Measurements from ENCODE around the gene NEK10. TPM values are rescaled to one million over a fixed set of nuclear protein-coding genes. Genes with fewer than 3 reads are reported as not detected.

NEK10 gene
- total and polyA plus RNA-seq, 2 of the 13 experiments (the other 11 are each of a cell fraction or from before 2014, with no cell fraction given) = 2.8 to 14.2 TPM

DNA sequence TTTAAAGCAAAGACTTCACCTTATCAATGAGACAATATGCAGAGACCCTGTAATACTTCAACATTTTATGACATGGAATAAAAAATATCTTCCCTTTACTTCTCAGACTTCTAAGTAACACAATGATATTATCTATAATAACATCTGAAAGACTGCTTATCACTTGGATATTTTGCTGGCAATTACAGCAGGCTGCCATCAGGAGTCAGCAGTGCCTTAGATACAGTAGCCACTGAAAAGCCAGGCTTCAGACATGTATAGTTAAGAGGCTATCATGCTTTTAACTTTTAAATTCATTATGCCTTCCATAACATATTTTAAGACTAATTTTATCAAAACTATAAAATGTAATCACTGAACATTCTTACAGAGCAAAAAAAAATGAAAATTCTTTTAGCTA lies 227.5 kb downstream of the NEK10 start (continued):
- TF ChIP-seq GATAD1 (CRISPR knock-in tag; IDR thresholded peaks at IDR 0.05) = no peak
- no peak for TF ChIP-seq SRSF4 (IDR thresholded peaks at IDR 0.05; ENCODE audit: low read depth, low read length, poor library complexity, severe bottlenecking)

DNA sequence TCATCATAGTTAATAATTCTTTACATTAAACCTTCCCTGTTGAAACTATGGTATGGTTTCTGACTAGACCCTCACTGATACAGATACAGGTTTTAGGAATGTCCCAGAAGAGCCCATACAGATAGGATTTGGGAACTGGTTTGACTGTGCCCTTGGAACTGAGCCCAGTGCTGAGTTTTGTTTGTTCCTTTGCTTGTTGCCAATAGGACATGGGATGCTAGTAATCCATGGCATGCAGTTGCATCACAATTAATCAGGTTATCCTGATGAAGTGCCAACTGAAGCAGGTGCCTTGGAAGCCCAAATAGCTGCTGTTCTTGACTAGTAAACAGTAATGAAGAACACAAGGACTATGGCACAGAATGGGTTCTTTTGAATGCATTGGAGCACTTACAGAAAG lies 230.6 kb downstream of the NEK10 start:
- H3K4me3 ChIP-seq (replicated peaks in 1 of 3; ENCODE audit: insufficient read depth in 1 of 3, low read depth in 2 of 3, low read length in 3 of 3) = no peak overlapping the region
- DNase-seq (ENCODE audit: low spot score) (no peak), ATAC-seq (no peak), FAIRE-seq (no peak)
- H3K4me1 ChIP-seq (ENCODE audit: insufficient read depth, low read length) = peaks cover 4% of the 10 kb centered on the region; the same call in 1 of the 2 replicates
- no peak overlapping the region for H3K27ac ChIP-seq (ENCODE audit: extremely low read length, insufficient read depth, low read length)
- H3K27me3 ChIP-seq (ENCODE audit: control insufficient read depth in 1 of 2, insufficient read depth in 2 of 2, low read length in 2 of 2) = no peaks in the 10 kb centered on the region
- POLR2A ChIA-PET = no interaction called here
- no TSS peak for BruUV-seq (replicated peaks)
- intact Hi-C loops (cut with micrococcal nuclease; ENCODE audit: unreplicated experiment) = loop anchor here (10.0 kb wide), 1 partner anchor 516 kb away; no protein-coding TSS in a partner anchor
- H3K9ac ChIP-seq (ENCODE audit: insufficient read depth, low read depth, low read length) = no peak overlapping the region
- TF ChIP-seq, protein P1, sequence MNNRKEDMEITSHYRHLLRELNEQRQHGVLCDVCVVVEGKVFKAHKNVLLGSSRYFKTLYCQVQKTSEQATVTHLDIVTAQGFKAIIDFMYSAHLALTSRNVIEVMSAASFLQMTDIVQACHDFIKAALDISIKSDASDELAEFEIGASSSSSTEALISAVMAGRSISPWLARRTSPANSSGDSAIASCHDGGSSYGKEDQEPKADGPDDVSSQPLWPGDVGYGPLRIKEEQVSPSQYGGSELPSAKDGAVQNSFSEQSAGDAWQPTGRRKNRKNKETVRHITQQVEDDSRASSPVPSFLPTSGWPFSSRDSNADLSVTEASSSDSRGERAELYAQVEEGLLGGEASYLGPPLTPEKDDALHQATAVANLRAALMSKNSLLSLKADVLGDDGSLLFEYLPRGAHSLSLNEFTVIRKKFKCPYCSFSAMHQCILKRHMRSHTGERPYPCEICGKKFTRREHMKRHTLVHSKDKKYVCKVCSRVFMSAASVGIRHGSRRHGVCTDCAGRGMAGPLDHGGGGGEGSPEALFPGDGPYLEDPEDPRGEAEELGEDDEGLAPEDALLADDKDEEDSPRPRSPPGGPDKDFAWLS (CRISPR knock-in tag; IDR thresholded peaks at IDR 0.05; ENCODE audit: borderline replicate concordance) = no peak
- TF ChIP-seq MYNN (CRISPR knock-in tag; IDR thresholded peaks at IDR 0.05; ENCODE audit: low read depth) = no peak
- no peaks in the 10 kb centered on the region for H4K20me1 ChIP-seq (ENCODE audit: insufficient read depth, low read length)
- no peaks in the 10 kb centered on the region; a peak in 1 of 5 replicates for H3K36me3 ChIP-seq (replicated peaks in 1 of 2; ENCODE audit: control insufficient read depth in 1 of 2, insufficient read depth in 2 of 2, low read length in 2 of 2)
- H3K9me3 ChIP-seq (ENCODE audit: low read length) = peaks cover 5% of the 10 kb centered on the region; the same call in 1 of the 2 replicates
- H2AFZ ChIP-seq (ENCODE audit: low read length) = no peak overlapping the region
- in situ Hi-C loops (cut with HindIII; ENCODE audit: extremely low pct_ligation_motif_present, low pct_unique_long_range_greater_than_20kb) = loop anchor here (10.0 to 25.0 kb wide), 3 partner anchors 136 to 524 kb away; no protein-coding TSS in a partner anchor
- H3K79me2 ChIP-seq (ENCODE audit: insufficient read depth, low read length) = no peaks in the 10 kb centered on the region
- CTCF ChIA-PET (ENCODE audit: low intra/inter-chr PET ratio, low total read pairs) = no interaction called here
- no peak overlapping the region for H3K4me2 ChIP-seq (ENCODE audit: low read depth, low read length)

GRCh38 chr3:27138005-27138404 lies 231.2 kb downstream of the NEK10 start:
- H3K27ac ChIP-seq (ENCODE audit: extremely low read length, insufficient read depth, low read length) = no peak overlapping the region
- CTCF ChIA-PET (ENCODE audit: low intra/inter-chr PET ratio, low total read pairs) = no interaction called here
- no peak for ATAC-seq
- POLR2A ChIA-PET = no interaction called here
- FAIRE-seq = no peak
- H3K27me3 ChIP-seq (ENCODE audit: control insufficient read depth in 1 of 2, insufficient read depth in 2 of 2, low read length in 2 of 2) = no peaks in the 10 kb centered on the region
- WGBS (ENCODE audit: low lambda C conversion rate) = no CpG with 5 or more reads among the region's 4 CpGs
- no peak overlapping the region for H3K4me3 ChIP-seq (replicated peaks in 1 of 3; ENCODE audit: insufficient read depth in 1 of 3, low read depth in 2 of 3, low read length in 3 of 3)
- H3K9me3 ChIP-seq (ENCODE audit: low read length) = peaks cover 5% of the 10 kb centered on the region; the same call in 1 of the 2 replicates
- no peak overlapping the region for H3K4me2 ChIP-seq (ENCODE audit: low read depth, low read length)
- no TSS peak for BruUV-seq (replicated peaks)
- in situ Hi-C loops (cut with HindIII; ENCODE audit: extremely low pct_ligation_motif_present, low pct_unique_long_range_greater_than_20kb) = loop anchor here (10.0 to 25.0 kb wide), 3 partner anchors 137 to 524 kb away; no protein-coding TSS in a partner anchor
- H4K20me1 ChIP-seq (ENCODE audit: insufficient read depth, low read length) = no peaks in the 10 kb centered on the region
- H3K79me2 ChIP-seq (ENCODE audit: insufficient read depth, low read length) = no peaks in the 10 kb centered on the region
- no peak overlapping the region for H3K9ac ChIP-seq (ENCODE audit: insufficient read depth, low read depth, low read length)
- H3K4me1 ChIP-seq (ENCODE audit: insufficient read depth, low read length) = peaks cover 10% of the 10 kb centered on the region
- intact Hi-C loops (cut with micrococcal nuclease; ENCODE audit: unreplicated experiment) = loop anchor here (10.0 kb wide), 1 partner anchor 517 kb away; no protein-coding TSS in a partner anchor
- H2AFZ ChIP-seq (ENCODE audit: low read length) = no peak overlapping the region
- no peaks in the 10 kb centered on the region; a peak in 1 of 5 replicates for H3K36me3 ChIP-seq (replicated peaks in 1 of 2; ENCODE audit: control insufficient read depth in 1 of 2, insufficient read depth in 2 of 2, low read length in 2 of 2)
- DNase-seq (ENCODE audit: low spot score) = no peak
- no peak for TF ChIP-seq THAP7 (CRISPR knock-in tag; IDR thresholded peaks at IDR 0.05)
- TF ChIP-seq ZNF431 (CRISPR knock-in tag; IDR thresholded peaks at IDR 0.05; ENCODE audit: borderline replicate concordance, low read depth) = no peak
- TF ChIP-seq NFE2 (CRISPR knock-in tag; IDR thresholded peaks at IDR 0.05) = no peak
- TF ChIP-seq, protein P2, sequence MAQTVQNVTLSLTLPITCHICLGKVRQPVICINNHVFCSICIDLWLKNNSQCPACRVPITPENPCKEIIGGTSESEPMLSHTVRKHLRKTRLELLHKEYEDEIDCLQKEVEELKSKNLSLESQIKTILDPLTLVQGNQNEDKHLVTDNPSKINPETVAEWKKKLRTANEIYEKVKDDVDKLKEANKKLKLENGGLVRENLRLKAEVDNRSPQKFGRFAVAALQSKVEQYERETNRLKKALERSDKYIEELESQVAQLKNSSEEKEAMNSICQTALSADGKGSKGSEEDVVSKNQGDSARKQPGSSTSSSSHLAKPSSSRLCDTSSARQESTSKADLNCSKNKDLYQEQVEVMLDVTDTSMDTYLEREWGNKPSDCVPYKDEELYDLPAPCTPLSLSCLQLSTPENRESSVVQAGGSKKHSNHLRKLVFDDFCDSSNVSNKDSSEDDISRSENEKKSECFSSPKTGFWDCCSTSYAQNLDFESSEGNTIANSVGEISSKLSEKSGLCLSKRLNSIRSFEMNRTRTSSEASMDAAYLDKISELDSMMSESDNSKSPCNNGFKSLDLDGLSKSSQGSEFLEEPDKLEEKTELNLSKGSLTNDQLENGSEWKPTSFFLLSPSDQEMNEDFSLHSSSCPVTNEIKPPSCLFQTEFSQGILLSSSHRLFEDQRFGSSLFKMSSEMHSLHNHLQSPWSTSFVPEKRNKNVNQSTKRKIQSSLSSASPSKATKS (CRISPR knock-in tag; IDR thresholded peaks at IDR 0.05) = no peak

Measured in HepG2 (cell line).